Measurements from ENCODE around the gene SYN1. TPM values are rescaled to one million over a fixed set of nuclear protein-coding genes. Genes with fewer than 3 reads are reported as not detected.

The SYN1 gene
- total and polyA plus RNA-seq, 10 donors, result 0.10 to 1.2 (median 0.61) TPM

DNA sequence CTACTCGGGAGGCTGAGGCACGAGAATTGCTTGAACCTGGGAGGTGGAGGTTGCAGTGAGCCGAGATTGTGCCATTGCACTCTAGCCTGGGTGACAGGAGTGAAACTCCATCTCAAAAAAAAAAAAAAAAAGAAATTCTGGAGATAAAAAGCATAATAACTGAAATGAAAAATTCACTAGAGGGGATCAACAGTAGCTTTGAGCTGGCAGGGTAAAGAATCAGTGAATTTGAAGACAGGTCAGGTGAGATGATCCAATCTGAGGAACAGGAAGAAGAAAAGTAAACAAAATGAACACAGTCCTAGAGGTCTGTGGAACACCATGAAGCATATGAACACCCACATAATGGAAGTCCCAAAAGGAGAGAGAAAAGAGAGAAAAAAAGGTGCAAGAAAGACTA, 22.4 kb downstream of the SYN1 start:
- H3K4me3 ChIP-seq, result no peak overlapping the region
- no peak overlapping the region for H3K27ac ChIP-seq
- H3K27me3 ChIP-seq (replicated peaks in 1 of 7), result no peaks in the 10 kb centered on the region
- 79 to 96% (median 91%) methylated on average over 3 of the region's 3 CpGs for WGBS, 5 donors
- peaks cover 5 to 56% (median 29%) of the 10 kb centered on the region in 8 donors for H3K9me3 ChIP-seq
- intact Hi-C loops (cut with DNase I; ENCODE audit: low total_unique reads), result no loop called here
- H3K36me3 ChIP-seq, result no peaks in the 10 kb centered on the region
- no peak for TF ChIP-seq POLR2A (IDR thresholded peaks at IDR 0.05)
- TF ChIP-seq, protein P1, sequence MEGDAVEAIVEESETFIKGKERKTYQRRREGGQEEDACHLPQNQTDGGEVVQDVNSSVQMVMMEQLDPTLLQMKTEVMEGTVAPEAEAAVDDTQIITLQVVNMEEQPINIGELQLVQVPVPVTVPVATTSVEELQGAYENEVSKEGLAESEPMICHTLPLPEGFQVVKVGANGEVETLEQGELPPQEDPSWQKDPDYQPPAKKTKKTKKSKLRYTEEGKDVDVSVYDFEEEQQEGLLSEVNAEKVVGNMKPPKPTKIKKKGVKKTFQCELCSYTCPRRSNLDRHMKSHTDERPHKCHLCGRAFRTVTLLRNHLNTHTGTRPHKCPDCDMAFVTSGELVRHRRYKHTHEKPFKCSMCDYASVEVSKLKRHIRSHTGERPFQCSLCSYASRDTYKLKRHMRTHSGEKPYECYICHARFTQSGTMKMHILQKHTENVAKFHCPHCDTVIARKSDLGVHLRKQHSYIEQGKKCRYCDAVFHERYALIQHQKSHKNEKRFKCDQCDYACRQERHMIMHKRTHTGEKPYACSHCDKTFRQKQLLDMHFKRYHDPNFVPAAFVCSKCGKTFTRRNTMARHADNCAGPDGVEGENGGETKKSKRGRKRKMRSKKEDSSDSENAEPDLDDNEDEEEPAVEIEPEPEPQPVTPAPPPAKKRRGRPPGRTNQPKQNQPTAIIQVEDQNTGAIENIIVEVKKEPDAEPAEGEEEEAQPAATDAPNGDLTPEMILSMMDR (IDR thresholded peaks at IDR 0.05 in 8 of 11, conservative IDR thresholded peaks at IDR 0.05 in 3 of 11), result no peak
- TF ChIP-seq POLR2AphosphoS5 (IDR thresholded peaks at IDR 0.05), result no peak
- DNase-seq, result no peak
- H3K4me1 ChIP-seq, result no peaks in the 10 kb centered on the region

DNA sequence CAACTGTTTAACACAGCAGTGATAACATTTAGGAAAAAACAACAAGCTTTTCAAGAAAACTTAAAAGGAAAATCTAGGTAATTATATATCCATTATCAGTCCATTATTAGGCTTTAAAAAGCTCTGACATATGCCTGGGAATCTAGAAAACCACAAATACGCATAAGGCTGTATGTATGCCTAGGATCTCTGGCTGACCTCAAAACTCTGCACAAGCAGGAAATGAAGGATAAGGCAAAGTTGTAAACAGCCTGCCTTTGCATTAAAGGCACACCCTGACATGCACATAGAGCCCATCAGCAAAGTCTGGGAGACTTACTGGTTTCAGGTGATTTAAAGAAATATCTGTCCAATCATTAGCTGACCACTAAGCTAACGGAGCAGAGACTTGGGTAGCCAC, 23.4 kb downstream of the SYN1 start:
- Histone ChIP-seq H3K4me1 (no peaks in the 10 kb centered on the region), H3K36me3 (no peaks in the 10 kb centered on the region), H3K27ac (no peak overlapping the region), H3K4me3 (no peak overlapping the region), H3K9me3 (peaks cover 5 to 50% (median 29%) of the 10 kb centered on the region in 8 donors), H3K27me3 (replicated peaks in 1 of 7) (no peaks in the 10 kb centered on the region)
- intact Hi-C loops (cut with DNase I; ENCODE audit: low total_unique reads), result no loop called here
- 74 to 93% (median 83%) methylated on average over 2 of the region's 2 CpGs for WGBS, 5 donors
- TF ChIP-seq POLR2AphosphoS5 (IDR thresholded peaks at IDR 0.05) (no peak), POLR2A (IDR thresholded peaks at IDR 0.05) (no peak)
- TF ChIP-seq, protein P1 (IDR thresholded peaks at IDR 0.05 in 8 of 11, conservative IDR thresholded peaks at IDR 0.05 in 3 of 11), result no peak
- DNase-seq, result no peak

DNA sequence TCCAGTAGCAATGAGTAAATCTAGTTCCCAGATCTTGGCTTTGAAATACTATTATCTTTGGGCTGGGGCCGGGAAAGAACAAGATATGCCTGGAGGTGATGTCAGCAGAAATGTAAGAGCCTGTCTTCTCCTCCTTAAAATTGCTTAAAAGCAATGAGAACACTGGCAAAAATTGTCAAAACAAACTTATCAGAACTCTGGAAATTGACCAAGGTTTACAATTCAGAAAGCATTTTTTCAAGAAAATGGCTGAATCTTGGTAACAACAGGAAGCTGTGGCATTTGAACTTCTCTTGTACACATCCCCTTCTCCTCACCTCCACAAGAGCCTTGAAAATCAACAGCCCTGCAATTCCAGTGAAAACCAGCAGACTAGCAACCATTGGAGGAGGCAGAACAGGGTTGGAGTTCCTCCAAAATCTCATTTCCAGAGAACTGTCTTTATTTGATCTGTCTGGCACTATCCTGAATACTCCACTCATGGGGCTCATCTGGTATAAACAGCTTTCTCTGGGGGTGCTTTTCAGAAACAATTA, 23.9 kb downstream of the SYN1 start:
- intact Hi-C loops (cut with DNase I; ENCODE audit: low total_unique reads), result no loop called here
- WGBS, 5 donors, result 64 to 71% (median 69%) methylated on average over 1 of the region's 1 CpG
- H3K9me3 ChIP-seq, result peaks cover 5 to 49% (median 29%) of the 10 kb centered on the region in 8 donors
- no peak for DNase-seq
- TF ChIP-seq POLR2A (IDR thresholded peaks at IDR 0.05), result no peak
- TF ChIP-seq, protein P1 (IDR thresholded peaks at IDR 0.05 in 8 of 11, conservative IDR thresholded peaks at IDR 0.05 in 3 of 11), result no peak
- no peak for TF ChIP-seq POLR2AphosphoS5 (IDR thresholded peaks at IDR 0.05)
- no peaks in the 10 kb centered on the region for H3K27me3 ChIP-seq (replicated peaks in 1 of 7)
- H3K36me3 ChIP-seq, result no peaks in the 10 kb centered on the region
- no peak overlapping the region for H3K27ac ChIP-seq
- H3K4me3 ChIP-seq, result no peak overlapping the region
- H3K4me1 ChIP-seq, result no peaks in the 10 kb centered on the region

DNA sequence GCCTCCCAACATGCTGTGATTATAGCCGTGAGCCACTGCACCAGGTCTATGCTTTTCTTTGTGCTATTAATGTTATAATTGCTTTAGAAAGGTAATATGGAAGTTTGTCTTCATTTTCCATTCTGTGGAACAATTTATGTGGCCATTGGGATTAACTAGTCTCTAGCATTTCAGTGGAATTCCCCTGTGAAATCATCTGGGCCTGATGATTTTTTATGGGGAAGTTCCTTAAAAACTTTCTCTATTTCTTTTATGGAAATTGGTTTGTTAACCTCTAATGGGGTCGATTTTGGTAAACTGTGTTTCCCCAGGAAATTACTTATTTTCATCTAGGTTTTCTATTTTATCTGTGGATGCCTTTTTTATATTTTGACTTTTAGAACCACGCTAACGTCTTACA, 26.1 kb downstream of the SYN1 start:
- Histone ChIP-seq H3K4me3 (no peak overlapping the region), H3K4me1 (no peaks in the 10 kb centered on the region), H3K27ac (no peak overlapping the region), H3K27me3 (replicated peaks in 1 of 7) (no peaks in the 10 kb centered on the region), H3K9me3 (peaks cover 5 to 28% (median 15%) of the 10 kb centered on the region in 8 donors), H3K36me3 (no peaks in the 10 kb centered on the region)
- intact Hi-C loops (cut with DNase I; ENCODE audit: low total_unique reads), result no loop called here
- 61 to 86% (median 67%) methylated on average over 4 of the region's 4 CpGs for WGBS, 5 donors
- no peak for DNase-seq
- TF ChIP-seq POLR2AphosphoS5 (IDR thresholded peaks at IDR 0.05) (no peak), POLR2A (IDR thresholded peaks at IDR 0.05) (no peak)
- TF ChIP-seq, protein P1 (IDR thresholded peaks at IDR 0.05 in 8 of 11, conservative IDR thresholded peaks at IDR 0.05 in 3 of 11), result no peak
